GM19238 (cell line): ENCODE data around the gene SLC48A1.
A peak's percentile ranks its signal among the peaks of the same experiment; 100 is the strongest.
"Not testable (repeated sequence)": the region's sequence is repeated elsewhere in the genome, so short reads cannot be mapped to it uniquely, and the experiment has no call there.

Experiments used
- DNase-seq: peaks from one replicate; pipeline ENCODE4 v3.0.0; 2011; ENCODE audit warnings: low spot score; ENCODE audit not compliant: insufficient read length

SLC48A1 gene

GRCh38 chr12:47811072-47811396 lies 38.0 kb downstream of the SLC48A1 start:
- DNase-seq, result no peak

- DNase-seq, result no peak
Observed at GRCh38 chr12:47811581-47812484, 38.8 kb downstream of the SLC48A1 start.

DNA sequence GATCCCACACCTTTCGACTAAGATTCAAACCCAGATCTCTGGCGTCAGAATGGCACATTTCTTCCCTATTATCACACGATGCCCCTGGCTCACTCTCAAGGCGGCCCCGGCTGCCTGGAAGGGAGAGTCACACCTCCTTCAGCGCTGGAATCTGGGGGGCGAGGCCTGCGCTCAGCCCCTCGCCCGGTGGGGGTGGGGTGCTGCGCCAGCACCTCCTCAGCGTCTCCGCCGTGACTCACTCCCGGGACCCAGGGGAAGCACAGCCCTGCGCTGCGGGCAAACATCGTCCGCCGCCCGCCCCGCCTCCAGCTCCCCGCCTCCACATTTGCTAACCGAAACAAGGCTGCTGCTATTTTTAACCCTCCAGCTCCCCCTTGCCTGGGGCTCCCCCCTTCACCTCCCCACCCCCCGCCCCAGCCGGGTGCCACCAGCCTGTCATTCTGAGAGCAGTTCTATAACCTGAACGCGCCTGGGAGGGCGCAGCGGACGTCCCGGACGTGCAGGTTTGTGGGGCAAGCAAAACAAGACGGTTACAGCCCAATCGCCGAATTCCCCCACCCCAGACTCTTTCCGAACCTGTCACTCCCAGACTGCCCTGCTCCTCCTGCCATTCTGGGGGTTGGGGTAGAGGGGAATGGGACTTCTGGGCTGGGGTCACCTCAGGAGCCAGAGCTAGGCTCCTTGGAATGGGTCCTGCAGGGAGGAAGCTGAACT lies 39.9 kb downstream of the SLC48A1 start:
- peak; percentile 88 for DNase-seq

DNA sequence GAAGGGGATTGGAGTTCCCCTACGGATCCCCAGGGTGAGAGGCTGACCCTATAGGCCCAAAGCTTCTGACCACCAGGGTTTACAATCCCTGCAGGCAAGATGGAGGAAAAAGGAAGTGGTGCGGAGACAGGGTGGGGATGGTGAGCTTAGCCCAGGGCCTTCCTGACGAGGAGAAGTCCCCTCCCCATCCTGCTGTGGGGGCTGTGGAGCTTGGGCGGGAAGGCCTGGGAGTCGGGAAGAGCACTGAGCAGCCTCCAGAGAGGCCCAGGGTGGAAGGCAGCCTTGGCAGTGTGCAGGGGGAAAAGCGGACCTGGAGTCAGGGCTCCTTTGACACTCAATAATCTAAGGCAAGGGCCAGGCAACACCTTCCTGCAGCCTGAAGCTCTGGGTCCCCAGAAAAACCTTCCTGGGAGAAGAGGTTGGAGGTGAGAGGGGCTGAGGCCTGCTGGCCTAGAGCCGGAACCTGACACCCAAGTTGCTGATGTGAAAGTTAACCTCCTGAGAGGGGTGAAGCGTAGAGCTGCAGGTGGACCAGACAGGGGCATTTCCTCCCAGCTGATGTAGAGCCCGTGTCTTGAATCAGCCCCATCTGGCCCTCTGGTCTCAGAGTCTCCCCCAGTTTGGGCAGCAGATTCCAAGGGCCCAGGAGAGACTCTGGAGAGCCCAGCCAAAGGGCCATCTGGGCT lies 40.6 kb downstream of the SLC48A1 start:
- DNase-seq, result peak; percentile 49

GRCh38 chr12:47814539-47815170 lies 41.6 kb downstream of the SLC48A1 start:
- no peak for DNase-seq

- not testable (repeated sequence) for DNase-seq
Observed at GRCh38 chr12:47815447-47815846, 42.4 kb downstream of the SLC48A1 start.

- no peak for DNase-seq
Observed at GRCh38 chr12:47816403-47817271, 43.6 kb downstream of the SLC48A1 start.

GRCh38 chr12:47817272-47818006 lies 44.4 kb downstream of the SLC48A1 start:
- no peak for DNase-seq

DNA sequence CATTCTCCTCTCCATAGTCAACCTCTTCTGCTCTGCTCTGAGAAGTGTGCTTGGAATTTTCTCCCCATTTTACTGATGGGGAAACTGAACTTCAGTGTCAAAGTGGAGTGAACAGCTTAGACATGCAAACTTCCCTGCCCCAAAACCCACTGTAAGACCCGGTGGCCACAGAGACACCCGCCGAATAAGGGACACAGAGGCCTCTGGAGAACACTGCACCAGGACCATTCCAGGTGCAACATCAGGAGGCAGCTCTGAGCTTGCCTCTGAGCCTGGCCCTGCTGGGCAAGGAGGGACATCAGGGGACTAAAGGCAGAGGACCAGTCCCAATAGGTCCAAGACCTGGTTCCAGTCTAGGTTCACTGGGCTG lies 45.0 kb downstream of the SLC48A1 start:
- DNase-seq, result no peak

DNA sequence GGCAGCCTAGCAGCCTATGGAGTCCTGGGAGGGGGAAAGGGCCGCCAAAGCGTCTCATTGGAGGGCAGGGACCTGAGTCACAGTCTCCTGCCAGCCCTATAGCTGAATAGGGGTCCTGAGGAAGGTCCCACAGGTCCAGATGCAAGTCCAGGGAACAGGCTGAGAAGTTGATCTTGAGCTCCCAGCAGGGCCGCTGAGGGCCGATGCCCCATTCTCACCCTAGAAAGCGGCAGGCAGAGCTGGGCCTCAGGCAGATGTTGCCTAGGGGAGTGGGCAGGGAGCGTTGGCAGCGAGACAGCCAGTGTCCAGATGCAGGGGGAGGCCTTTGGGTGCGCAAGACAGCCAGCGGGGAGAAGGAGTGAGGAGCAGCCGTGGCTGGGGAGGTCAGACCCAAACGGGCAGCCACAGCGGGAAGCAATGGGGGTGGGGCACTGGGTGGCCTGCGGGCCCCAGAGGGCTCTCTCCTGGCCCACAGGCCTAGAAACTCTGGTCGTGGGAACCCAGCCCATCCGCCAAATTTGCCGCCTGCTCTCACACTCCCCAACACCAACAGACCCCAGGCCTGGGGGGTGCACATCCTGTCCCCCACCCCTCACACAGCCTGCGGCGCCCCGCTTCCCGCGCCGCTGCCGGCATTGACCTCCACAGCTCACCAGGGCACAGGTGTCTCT lies 45.6 kb downstream of the SLC48A1 start:
- DNase-seq, result no peak

DNA sequence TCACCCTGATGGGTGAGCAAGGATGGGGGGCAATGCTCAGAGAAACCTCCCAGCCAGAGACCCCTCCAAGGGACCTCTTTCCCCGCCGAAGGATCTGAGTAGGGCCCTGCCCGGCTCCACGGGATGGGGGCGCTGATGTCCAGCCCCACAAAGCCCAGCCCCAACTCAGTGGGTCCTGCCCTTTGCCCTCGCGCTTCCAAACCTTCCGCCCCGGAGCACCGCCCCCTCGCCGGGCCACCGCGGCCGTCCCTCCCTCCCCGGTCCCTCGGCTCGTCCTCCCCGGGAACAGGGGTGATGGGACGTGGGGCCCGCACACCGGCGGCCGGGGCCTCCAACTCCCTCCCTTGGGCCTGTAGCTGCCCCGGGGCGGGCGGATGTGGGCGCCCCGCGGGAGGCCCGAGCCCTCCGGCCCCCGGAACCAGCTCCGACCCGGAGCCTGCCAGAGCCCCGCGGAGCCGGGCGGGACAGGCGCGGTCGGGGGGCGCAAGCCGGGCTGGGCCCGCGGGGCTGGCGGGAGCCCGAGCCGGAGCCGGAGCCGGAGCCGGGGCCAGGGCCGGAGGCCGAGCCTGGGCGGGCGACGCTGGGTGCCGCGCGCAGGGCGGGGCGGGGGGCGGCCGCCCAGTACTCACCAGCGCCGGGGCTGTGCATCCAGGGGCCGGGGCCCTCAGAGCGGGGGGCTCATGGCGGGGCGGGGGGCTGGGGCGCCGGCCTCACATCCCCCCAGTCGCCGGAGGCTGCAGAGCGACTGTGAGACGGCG lies 46.3 kb downstream of the SLC48A1 start:
- no peak for DNase-seq

GRCh38 chr12:47819896-47820630 lies 47.0 kb downstream of the SLC48A1 start, which contains the start of gene HDAC7:
HDAC7 (minus strand) TSS chr12:47819903; CDS start chr12:47819785, 118 bp downstream.
- DNase-seq, result peak; percentile 71

DNA sequence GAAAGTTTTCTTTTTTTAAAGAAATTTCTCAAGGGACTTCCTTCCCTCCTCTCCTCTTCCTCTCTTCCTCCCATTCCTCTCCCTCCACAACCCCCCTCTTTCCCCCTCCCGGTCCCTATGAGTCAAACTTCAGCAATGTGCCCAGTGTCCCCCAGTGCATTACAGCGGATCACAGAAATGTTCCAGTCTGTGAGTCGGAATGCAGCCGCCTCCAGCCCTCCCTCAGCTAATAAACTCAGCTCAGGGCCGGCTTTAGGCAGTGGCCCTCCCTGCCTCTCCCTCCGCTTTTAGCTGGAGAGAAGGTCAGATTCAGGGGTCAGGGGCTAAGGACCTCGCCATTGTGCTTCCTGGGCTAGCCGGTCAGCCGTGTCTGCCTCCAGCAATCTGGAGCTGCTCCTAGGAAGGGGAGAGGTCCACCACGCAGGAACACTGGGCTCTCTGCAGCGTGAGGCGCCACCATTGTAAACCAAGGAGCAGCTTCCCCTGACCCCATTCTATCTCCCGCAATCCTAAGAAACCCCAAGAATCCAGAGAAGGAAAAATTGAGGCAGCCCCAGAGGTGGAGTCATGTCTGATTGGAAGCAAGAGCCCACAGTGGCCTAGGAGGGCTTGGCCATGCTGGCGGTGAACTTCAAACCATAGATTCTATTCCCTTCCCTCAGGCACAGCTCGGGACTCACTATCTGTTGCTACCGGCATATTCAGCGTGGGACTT lies 47.8 kb downstream of the SLC48A1 start:
- DNase-seq, result no peak

- no peak for DNase-seq
Observed at GRCh38 chr12:47821346-47821706, 48.3 kb downstream of the SLC48A1 start.

GRCh38 chr12:47822401-47822800 lies 49.4 kb downstream of the SLC48A1 start:
- DNase-seq, result no peak

DNA sequence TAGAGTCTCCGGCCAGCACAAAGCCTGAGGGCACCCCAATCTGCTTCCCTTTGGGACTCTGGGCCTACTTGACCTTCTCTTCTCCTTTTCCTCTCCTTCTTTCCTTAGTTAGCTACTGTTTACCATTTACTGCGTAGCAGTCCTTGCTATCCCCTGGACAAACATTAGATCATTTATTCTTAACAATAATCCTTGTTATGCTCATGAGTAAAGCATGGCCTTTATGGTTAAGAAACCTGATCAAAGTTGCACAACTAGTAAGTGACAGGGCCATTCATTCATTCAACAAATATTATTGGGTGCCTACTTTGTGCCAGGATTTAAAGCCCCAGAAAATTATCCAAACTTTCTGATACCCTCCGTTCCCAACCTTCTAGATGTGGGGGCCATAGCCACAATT lies 49.8 kb downstream of the SLC48A1 start:
- DNase-seq, result no peak

DNA sequence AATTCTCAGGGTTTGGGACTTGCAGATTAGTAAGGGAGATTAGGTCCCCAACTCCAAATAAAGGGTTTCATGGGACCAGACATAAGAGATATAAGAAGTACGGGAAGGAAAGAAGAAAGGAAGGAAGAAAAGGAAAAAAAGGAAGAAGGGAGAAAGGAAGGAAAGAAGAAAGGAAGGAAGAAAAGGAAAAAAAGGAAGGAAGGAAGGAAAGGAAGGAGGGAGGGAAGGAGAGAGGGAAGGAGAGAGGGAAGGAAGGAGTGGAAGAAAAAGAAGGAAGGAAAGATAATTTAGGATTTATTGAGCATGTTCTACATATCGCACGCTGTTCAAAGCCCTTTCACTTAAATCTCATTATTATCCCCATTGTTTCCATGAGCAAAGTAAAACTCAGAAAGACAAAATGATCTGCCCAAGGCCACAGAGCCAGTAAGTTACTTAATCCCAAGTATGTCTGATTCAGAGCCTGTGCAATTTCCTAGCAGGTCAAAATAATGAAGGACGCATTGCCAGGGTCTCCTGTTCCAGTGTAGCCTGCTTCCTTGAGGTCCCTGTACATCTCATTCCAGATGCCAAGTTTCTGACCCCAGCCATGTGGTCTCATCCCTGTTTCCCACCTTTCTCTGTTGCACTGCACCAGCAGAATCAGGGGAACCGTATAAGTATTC lies 50.5 kb downstream of the SLC48A1 start:
- DNase-seq, result no peak
